Measurements from ENCODE around the gene UGT1A1. TPM values are rescaled to one million over a fixed set of nuclear protein-coding genes. Genes with fewer than 3 reads are reported as not detected.

Gene UGT1A1
- total and polyA plus RNA-seq, 8 donors, result 0.04 to 0.24 (median 0.14) TPM; not detected in 1

- ATAC-seq (no peak), DNase-seq (no peak)
- intact Hi-C loops (cut with DNase I), result no loop called here
- Histone ChIP-seq H3K27ac (no peak overlapping the region), H3K27me3 (no peaks in the 10 kb centered on the region), H3K4me1 (no peaks in the 10 kb centered on the region), H3K4me3 (no peak overlapping the region), H3K36me3 (no peaks in the 10 kb centered on the region), H3K9me3 (peaks cover 0 to 4% of the 10 kb centered on the region in 2 donors)
- TF ChIP-seq CTCF (IDR thresholded peaks at IDR 0.05), result no peak
Observed at GRCh38 chr2:233817361-233817911, 57.4 kb downstream of the UGT1A1 start.

GRCh38 chr2:233817995-233818638, 58.0 kb downstream of the UGT1A1 start:
- no peak overlapping the region for H3K27ac ChIP-seq
- intact Hi-C loops (cut with DNase I), result no loop called here
- no peaks in the 10 kb centered on the region for H3K27me3 ChIP-seq
- no peaks in the 10 kb centered on the region for H3K36me3 ChIP-seq
- no peaks in the 10 kb centered on the region for H3K4me1 ChIP-seq
- no peak overlapping the region for H3K4me3 ChIP-seq
- no peak for TF ChIP-seq CTCF (IDR thresholded peaks at IDR 0.05)
- H3K9me3 ChIP-seq, result peaks cover 0 to 4% of the 10 kb centered on the region in 2 donors
- ATAC-seq, result no peak
- DNase-seq, result no peak

DNA sequence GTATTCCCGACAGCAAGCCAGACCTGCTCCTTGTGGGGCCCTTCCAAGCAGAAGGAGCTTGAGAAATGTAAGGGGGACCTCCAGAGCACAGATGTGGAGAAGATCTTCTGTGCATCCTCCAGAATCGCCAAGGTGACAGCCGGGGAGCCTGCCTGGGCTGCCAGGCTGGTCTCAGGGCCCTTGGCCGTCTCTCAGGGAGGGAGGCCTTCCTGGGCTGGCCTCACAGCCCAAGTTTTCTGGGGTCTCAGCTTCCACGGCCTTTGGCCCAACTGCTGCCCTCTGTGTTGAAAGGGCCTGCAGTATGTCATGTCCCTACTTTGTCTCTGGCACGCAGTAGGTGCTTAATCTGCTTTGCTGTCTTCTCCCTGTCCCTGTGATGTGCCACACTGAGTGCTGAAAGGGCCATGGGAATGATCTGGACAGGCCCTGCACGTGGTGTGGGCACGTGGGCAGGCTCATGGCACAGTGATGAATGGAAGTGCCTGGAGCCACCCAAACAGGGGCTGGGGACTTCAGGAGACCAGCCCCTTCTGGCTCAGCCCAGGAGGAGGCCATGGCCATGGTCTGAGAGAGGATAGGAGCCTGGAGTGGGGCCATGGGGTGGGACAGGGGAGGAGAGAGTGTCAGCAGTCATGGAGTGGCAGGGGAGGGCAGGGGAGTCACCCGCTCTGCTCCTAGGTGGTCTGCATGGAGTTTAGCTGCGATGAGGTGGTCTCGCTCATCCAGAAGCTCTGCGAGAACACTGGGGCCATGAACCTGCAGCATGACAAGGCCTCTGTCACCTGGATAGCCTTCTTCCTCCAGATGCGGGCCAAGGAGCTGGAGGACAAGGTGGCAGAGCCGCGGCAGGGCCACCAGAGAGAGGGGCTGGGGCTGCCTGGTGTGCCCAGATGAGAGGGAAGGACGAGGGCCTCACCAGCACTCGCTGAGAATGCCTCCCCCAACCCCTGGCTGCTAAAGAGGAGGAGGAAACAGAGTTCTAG, 58.9 kb downstream of the UGT1A1 start:
- Histone ChIP-seq H3K4me3 (no peak overlapping the region), H3K4me1 (no peaks in the 10 kb centered on the region), H3K27me3 (no peaks in the 10 kb centered on the region), H3K9me3 (peaks cover 0 to 4% of the 10 kb centered on the region in 2 donors), H3K36me3 (no peaks in the 10 kb centered on the region), H3K27ac (no peak overlapping the region)
- intact Hi-C loops (cut with DNase I), result no loop called here
- no peak for ATAC-seq
- DNase-seq, result peak in 1 of 4 donors; percentile 59
- TF ChIP-seq CTCF (IDR thresholded peaks at IDR 0.05), result no peak

GRCh38 chr2:233819884-233820773, 60.1 kb downstream of the UGT1A1 start:
- intact Hi-C loops (cut with DNase I), result no loop called here
- H3K27ac ChIP-seq, result no peak overlapping the region
- H3K27me3 ChIP-seq, result no peaks in the 10 kb centered on the region
- DNase-seq (peak in 1 of 4 donors; percentile 49), ATAC-seq (no peak)
- peaks cover 0 to 4% of the 10 kb centered on the region in 2 donors for H3K9me3 ChIP-seq
- no peaks in the 10 kb centered on the region for H3K36me3 ChIP-seq
- H3K4me1 ChIP-seq, result no peaks in the 10 kb centered on the region
- H3K4me3 ChIP-seq, result no peak overlapping the region
- TF ChIP-seq CTCF (IDR thresholded peaks at IDR 0.05), result no peak
